GM19025 (cell line): ENCODE measurements around the gene CDC42SE2.

Experiments used
- ATAC-seq: cut with Tn5 transposase; IDR thresholded peaks from one replicate; pipeline ENCODE4 v1.9.1; 2021; ENCODE audit warnings: mild to moderate bottlenecking, low read depth, moderate library complexity; ENCODE audit not compliant: unreplicated experiment

The CDC42SE2 gene, protein sequence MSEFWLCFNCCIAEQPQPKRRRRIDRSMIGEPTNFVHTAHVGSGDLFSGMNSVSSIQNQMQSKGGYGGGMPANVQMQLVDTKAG

DNA sequence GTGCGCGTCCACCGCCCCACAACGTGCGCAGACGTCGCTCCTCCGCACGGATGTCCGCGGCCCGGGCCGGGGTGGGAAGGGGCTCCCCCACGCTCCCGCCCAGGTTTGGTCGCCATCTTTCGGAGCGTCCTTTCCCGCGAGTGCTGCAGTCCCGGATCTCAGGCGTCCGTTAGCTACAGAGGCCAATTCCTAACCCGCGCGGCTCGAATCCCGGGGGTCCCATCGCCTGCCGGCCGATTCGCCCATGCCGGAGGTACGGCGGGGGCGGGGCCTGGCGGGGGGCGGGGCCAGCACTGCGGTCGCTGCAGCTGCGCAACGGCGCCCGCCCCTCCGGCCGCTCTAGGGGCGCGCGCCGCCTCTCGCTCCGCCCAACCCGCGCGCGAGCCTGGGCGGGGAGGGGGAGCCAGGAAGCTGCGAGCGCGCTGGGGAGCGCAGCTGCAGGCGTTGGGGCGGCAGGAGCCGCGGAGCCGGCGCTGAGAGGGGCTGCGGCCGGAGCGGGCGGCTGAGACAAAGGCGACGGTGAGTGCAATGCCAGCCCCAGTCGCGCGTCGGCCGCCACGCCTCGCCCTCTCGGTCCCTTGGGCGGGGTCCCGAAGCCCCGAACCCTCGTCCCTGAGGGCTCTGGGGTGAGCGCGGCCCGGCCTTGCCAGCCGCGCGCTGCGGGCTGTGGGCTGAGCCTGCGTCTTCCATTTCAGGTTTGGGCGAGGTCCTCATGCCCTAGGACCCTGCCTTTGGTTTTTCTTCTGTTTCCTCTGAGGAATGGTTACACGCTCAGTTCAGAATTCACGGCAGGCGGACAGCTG lies at the start of gene CDC42SE2:
TSS of gene CDC42SE2 (plus strand) at position 406 of the 803 bp plus-strand sequence. CDS start 95,441 bp downstream, outside the sequence.
- peak; percentile 85 for ATAC-seq

DNA sequence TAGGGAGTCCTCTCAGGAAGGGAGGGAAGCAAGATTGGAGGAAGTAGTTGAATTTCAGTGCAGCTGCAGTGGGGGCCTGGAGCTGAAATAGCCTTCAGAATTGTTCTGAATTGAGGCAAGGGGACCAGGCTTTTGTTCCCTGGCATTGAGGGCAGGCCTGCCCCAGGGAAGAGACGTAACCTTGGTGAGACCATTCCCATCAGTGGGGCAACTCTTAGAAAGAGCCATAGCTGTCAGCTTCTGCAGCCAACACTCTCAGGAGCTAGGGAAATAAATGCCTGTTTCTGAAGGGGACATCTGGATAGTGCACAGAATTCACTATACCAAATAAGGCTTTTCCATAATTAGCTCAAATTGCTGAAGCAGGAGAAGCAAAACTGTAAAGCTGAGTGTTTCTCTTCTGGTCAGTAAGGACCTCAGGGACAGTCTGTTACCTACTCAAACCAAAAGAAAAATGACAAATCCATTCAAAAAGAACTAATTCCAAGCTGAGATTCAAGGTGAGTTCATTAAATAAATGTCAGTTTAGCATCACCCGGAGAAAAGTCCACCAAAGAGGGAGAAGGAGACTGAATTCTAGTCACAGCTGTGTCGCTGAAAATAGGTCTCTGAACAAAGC lies 49.1 kb upstream of the CDC42SE2 start:
- ATAC-seq: no peak

DNA sequence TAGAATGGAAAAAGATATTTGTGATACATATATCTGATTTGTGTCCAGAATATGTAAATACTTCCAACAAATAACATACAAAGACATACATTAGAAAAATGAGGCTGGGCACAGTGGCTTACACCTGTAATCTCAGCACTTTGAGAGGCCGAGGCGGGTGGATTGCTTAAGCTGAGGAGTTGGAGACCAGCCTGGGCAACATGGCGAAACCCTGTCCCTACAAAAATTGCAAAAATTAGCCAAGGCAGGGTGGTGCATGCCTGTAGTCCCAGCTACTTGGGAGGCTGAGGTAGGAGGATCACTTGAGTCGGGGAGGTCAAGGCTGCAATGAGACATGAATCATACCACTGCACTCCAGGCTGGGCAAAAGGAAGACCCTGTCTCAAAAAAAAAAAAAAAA lies 46.1 kb upstream of the CDC42SE2 start:
- ATAC-seq: no peak

DNA sequence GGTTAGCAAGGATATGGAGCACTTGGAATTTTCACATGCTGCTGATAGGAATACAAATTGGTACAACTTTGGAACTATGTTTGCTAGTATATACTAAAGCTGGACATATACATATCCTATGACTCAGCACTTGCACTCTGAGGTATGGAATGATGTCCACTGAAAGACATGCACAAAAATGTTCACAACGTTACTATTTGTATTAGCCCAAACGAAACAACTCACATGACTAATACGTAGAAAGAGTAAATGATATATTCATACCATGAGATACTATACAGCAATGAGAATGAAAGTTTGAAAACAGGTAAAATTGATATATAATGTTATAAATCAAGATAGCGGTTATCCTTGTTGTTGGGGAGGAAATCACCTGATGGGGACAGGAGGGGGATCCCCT lies 45.5 kb upstream of the CDC42SE2 start:
- ATAC-seq: peak; percentile 45

DNA sequence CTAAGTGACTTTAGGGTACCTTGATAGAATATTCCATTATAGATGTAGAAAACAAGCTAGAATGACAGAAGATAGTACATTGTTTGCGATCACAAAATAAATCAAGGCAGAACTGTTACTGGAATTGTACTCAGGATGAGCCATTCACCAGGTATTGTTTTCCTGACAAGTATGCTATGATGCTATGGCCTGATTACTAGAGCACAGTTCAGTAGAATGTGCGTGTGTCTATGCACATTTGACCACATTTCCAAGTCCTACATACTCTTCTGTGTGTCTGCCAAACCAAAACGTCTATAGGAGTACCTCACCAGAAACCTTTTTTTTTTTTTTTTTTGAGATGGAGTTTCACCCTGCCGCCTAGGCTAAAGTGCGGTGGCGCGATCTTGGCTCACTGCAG lies 43.3 kb upstream of the CDC42SE2 start:
- ATAC-seq: no peak

DNA sequence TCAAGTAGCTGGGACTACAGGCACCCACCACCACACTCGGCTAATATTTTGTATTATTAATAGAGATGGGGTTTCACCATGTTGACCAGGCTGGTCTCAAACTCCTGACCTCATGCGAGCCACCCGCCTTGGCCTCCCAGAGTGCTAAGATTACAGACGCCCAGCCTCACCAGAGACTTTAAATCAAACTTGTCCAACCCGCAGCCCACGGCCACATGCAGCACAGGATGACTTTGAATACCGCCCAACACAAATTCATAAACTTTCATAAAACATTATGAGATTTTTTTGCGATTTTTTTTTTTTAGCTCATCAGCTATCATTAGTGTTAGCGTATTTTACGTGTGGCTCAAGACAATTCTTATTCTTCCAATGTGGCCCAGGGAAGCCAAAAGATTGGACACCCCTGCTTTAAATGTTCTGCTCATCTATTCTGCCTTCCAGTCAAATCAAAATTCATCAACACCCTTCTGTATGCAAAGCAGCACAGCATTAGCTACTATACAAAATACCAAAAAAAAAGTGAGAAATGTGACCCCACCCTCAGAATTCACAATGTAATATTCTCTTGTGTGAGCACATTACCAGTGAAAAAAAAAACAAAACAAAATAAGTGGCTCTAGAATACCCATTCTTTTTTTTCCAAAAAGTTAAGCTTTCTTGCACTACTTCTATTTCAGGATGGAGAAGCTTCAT lies 42.7 kb upstream of the CDC42SE2 start:
- no peak for ATAC-seq

DNA sequence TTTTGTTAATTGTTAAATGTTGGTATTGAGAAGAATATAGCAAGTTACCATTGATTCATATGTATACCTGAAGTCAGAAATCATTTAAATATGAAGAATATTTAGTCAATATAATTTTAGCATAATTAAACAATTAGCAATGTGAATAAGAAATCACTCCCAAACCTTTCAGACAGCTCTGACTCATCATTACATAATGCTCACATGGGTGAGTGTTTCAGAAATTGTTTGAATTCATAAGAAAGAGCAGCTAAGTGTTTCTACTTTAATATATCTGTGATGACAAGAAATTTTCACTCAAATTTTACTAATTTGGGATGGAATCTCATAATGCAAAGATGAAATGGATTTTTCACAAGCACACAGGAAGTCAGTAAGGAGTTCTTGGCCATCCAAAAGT lies 42.0 kb upstream of the CDC42SE2 start:
- ATAC-seq: no peak

DNA sequence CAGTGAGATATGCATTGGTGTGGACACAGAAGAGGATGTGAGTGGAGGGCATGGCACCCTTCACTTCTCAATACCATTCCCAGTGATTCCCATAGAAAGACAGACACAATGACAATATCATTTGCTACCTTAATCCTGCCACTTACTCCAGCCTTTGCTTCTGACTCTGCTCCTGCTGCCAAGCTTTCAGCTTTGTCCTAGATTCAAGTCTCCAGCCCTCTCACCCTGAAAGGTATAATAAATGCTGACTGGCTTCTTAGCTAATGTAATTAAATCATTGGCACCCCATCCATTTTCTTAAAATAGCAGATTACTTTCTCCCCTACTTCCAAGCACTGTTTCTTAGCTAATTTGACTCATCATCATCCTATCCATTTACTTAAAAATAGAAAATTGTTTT lies 41.1 kb upstream of the CDC42SE2 start:
- ATAC-seq: no peak

DNA sequence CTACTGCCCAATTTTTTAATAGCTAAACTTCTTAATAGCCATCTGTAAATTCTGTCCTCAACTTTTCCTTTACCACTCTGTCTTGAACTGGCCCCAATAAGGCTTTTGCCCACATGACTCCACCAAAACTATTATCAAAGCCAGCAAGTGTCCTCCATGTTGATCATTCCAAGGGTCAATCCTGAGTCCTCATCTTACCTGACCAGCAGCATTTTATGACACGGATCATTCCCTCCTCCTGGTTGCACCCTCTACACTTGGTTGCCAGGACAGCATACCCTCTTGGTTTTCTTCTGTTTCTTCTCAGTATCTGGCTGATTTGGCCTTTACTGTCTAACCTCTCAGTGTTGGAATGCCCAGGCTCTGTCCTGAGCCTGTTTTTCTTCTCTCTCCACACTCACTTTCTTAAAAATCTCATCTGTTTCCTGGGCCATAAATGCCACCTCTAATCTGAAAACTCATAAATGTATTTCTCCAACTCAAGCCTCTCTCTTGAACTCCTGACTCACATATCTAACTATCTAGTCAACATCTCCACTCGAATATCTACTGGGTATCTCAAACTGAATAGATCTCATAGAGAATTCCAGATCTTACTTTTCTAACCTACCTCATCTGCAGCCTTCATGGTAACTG lies 40.0 kb upstream of the CDC42SE2 start:
- no peak for ATAC-seq

DNA sequence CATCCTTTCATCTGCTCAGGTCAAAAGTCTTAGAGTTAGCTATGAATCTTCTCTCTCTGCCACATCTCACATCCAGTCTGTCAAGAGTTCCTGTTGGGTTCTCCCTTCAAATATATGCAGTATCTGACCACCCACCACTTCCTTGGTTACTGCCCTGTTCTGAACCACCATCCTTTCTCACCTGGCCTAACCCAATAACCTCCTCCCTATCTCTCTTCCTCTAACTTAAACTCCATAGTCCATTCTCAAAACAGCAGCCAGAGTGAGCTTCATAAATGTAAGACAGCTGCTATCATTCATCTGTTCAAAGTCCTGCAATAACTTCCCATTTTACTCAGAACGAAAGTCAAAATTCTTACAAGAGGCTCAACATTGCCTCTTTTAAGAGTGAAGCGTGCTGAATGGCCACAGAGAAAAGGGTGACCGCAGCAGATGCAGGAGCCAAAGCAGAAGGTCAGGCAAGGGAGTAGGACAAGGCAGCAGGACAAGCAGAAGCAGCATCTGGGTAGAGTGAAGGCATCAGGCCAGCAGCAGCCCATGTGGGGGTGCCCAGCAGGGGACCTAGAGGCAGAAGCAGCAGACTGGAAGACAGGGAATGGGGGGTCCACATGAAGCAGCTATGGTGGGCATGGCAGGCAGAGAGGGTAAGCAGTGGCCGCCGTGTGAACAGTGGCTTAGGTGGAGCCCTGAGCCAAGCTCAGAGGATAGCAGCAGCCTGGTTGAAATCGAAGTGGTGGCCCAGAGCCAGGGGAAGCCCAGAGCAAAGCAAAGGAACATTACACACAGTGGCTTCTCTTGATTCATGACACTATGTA lies 39.3 kb upstream of the CDC42SE2 start:
- peak; percentile 78 for ATAC-seq

DNA sequence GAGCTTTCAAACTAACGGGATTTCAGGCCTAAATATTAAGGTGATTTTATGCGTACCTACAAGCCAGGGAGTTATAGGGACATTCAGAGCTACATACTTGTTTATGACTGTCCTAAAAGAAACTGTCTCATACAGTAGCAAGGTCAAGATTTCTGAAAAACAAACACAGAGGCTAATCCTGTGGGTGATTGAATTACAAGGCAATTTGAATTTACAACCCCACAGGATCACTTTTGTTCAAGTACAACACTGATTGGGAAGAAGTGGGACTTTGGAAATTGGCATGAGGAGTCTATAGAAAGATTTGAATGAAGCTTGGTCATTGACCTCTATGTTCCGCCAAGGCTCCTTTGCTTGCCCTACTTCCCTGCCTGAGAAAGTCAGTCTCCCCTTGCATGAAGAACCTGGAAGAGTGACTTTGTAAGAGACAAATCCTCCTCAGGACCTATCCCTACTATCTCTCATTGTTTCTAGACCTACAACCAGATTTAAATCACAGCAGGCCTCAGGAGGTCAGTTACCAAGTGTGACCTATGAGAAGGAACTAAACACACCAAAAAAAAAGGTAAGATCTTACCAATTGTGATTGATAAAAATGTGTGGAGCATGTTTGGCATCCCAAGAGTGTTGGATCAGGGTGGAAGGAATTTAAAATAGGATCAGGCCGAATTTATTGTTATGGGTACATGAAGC lies 38.4 kb upstream of the CDC42SE2 start:
- no peak for ATAC-seq

DNA sequence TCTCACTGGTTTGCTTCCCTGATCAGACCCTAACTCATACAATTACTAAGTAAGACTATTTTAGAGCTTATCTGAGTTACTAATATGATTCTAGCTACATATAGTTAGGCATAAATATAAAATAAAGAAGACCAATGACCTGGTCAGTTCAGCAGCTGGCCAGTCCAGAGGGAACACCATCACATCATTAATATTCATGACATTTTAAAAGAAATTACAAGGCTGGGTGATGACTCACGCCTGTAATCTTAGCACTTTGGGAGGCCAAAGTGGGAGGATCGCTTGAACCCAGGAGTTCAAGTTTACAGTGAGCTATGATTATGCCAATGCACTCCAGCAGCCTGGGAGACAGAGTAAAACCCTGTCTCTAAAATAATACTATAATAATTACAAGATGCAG lies 37.0 kb upstream of the CDC42SE2 start:
- ATAC-seq: no peak

DNA sequence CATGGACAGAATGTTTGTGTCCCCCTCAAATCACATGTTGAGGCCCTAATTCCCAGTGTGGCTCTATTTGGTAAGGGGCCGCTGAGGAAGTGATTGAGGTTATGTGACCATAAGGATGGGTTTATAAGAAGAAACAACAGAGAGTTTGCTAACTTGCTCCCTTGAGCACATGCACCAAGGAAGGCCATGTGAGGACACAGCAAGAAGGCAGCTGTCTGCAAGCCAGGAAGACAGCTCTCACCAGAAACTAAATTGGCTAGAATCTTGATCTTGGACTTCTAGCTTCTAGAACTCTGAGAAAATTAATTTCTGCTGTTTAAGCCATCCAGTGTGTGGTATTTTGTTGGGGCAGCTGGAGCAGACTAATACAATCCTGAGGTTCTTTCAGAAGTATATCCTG lies 35.2 kb upstream of the CDC42SE2 start:
- ATAC-seq: no peak

DNA sequence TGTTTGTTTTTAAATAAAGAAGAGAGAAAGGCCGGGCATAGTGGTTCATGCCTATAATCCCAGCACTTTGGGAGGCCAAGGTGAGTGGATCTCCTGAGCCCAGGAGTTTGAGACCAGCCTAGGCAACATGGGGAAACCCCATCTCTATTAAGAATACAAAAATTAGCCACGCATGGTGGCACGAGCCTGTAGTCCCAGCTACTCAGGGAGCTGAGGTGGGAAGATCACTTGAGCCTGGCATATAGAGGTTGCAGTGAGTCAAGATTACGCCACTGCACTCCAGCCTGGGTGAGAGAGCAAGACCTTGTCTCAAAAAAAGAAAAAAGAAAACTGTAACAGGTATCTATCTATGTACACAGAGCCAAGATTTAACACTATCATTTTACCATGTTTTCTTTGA lies 34.2 kb upstream of the CDC42SE2 start:
- ATAC-seq: no peak

DNA sequence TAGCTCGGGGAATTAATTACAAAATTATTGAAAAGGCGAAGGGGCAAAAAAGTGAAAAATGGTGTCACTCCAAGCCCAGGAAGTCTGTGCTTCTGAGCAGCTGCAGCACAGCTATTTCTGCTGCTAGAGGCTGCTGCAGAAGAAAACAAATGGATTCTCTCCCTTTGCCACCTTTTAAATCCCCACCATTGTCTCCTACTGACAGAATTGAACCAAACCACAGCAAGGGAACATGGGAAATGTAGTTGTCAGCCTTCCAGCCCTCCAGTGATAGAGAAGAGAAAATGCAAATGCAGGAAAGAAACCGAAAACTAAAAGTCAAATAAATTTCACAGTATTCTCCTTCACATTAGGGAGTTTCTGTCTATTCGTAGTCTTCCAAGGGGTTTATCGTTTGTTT lies 33.4 kb upstream of the CDC42SE2 start:
- ATAC-seq: peak; percentile 75

DNA sequence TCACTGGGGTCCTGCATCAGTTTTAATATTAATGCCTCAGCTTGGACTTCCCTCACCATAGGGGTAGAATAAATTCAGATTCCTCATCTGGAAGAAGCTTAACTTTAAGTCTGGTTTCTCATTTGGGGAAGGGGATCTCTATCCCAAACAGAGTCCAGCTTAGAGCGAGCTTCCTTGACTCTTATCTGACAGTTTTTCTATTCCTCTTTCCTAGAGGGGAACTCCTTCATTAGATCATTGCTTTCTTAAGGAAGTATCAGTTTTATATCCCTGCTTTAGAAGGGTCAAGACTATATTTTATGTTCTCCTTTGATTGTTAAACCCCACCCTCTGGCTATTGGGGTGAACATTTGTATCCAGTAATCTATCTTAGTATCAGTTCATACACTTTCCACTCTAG lies 24.2 kb upstream of the CDC42SE2 start:
- ATAC-seq: no peak

DNA sequence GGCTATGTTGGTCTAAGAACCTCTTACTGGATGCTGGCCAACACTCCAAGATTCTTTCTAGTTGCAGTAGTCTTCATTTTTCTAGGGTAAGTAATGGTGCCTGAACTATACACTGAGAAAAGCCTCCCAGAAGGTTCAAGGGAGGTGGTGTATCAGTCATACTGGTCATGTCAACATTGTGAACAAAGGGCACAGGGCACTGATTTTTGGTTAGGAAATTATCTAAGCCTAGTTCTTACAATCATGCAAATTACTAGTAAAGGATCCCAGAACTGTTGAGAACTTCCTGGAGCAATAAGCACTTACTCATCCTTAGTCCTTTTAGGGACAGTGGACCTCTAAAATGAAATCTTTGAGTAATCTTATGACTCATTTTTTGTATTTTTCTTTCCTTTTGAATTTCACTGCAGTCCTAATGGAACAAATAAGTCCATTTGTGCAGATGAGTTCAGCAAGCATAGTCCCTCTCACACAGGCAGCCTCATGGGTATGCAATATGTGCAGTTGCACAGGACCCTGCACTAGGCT lies 21.1 kb upstream of the CDC42SE2 start:
- no peak for ATAC-seq

DNA sequence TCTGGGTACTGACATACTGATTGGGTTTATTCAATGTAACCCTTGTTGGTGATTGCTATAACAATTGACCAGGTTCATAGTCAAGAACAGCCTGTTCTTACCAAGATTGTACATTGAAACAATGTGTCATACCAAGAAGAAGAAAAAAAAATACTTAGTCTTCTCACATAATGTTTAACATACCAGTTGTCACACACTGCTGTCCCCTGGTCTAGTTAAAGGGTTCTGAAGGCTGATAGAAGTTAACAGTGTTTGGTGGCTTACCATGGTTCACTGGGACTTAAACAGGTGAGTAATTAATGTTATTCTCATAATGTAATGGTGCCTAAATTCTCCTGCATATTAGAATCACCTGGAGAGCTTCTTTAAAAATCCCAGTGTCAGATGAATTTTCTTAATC lies 18.5 kb upstream of the CDC42SE2 start:
- peak; percentile 54 for ATAC-seq

DNA sequence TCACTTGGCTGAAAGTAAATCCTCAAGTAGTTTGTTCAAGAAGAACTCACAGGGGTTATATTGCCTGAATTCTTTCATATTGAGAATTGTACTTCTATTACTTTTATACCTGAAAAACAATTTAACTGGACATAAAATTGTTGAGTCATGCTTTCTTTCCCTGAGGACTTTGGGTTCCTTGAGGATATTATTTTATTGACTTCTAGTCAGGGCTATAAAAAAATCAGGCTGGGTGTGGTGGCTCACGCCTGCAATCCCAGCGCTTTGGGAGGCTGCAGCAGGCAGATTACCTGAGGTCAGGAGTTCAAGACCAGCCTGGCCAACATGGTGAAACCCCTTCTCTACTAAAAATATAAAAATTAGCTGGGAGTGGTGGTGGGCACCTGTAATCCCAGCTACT lies 17.9 kb upstream of the CDC42SE2 start:
- no peak for ATAC-seq
